IPS-NIHi11 (cell line): ENCODE measurements around the gene SIM2.

ENCODE experiments used
- DNase-seq: peaks from one replicate; pipeline ENCODE4 v3.0.0; 2012; ENCODE audit warnings: mixed read lengths, low spot score

The SIM2 gene

DNA sequence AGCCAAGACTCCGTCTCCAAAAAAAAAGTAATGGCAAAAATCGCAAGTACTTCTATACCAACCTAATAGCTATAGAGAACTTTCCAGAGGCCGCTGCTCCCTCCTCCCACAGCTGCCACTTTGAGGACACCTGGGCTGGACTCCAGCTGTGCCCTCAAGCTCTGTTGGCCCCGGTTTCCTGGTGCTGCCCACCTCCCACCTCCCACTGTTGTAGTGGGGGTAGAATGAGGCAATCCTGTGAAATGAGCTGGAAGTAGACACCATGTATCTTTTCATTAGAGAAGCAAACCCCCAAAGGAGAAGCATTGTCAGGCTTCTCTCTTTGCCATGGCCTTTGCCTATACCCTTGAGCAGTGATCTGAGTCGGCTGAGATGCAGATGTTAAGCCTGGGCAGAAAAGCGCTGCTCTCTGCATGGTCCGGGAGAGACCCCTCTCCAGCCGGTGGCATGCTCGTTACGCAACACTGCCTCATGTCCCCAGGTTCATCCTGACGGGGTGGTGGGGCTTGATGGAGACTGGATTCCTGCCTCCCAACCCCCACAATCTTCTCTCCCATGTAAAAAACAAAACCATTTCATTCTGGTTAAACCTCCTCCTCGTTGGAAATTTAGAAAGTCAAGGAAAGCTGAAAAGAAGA, 39.7 kb downstream of the SIM2 start:
- no peak for DNase-seq

DNA sequence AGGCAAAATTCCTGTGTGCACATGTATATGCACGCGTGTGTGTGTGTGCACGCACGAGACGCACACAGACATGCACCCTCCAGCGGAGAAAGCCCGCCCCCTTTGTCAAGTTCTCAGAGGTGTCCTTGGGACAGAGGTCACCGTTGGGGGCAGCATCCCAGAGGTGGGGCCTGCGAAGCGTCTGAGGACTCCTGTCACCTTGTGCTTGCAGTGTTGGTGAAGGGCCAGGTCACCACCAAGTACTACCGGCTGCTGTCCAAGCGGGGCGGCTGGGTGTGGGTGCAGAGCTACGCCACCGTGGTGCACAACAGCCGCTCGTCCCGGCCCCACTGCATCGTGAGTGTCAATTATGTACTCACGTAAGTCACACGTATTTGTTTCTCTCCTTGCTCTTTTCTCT, 42.6 kb downstream of the SIM2 start:
- no peak for DNase-seq

DNA sequence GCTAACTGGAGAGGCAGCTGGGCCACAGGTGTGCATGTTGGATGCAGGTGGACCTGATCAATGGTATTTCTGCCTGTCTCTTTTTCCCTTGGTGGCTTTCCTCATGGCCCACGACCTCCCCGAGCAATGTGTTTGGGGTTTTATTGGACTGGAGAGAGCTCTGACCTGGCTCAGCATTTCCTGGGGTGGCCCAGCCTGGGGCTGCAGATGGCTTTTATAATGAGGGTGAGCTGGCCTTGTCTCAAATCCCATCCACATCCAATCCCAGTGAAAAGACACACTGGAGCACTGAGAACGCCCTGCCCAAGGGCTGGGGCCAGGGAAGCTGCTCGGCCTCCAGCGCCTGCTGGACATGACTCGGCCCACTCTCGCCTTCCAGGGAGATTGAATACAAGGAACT, 44.1 kb downstream of the SIM2 start:
- no peak for DNase-seq

DNA sequence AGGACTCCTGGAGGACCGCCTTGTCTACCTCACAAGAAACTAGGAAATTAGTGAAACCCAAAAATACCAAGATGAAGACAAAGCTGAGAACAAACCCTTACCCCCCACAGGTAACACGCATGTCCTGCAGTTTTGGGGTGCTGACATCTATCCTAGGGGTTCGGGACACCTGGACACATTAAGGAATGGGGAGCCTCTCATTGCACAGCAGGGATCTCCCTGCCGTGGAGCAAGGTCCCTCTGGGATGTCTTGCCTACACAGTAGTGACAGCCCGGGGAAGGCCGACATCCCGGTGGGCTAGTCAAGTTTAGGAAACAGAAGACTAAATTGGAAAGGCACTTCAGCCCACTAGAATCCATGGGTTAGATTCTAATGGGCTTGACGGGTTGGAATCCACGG, 44.5 kb downstream of the SIM2 start:
- no peak for DNase-seq

DNA sequence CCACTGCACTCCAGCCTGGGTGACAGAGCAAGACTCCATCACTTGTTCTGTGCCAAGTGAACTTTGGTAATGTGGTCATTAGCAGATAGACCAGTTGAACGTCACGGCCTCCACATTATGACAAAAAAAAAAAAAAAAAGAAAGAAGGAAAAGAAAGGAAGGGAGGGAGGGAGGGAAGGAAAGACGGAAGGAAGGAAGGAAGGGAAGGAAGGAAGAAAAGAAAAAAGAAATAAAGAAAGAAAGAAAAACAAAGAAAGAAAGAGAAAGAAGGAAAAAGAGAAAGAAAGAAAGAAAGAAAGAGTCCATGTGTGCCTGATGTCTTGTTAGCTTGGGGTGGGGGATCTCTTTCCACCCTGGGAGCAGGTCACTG, 45.3 kb downstream of the SIM2 start:
- no peak for DNase-seq

DNA sequence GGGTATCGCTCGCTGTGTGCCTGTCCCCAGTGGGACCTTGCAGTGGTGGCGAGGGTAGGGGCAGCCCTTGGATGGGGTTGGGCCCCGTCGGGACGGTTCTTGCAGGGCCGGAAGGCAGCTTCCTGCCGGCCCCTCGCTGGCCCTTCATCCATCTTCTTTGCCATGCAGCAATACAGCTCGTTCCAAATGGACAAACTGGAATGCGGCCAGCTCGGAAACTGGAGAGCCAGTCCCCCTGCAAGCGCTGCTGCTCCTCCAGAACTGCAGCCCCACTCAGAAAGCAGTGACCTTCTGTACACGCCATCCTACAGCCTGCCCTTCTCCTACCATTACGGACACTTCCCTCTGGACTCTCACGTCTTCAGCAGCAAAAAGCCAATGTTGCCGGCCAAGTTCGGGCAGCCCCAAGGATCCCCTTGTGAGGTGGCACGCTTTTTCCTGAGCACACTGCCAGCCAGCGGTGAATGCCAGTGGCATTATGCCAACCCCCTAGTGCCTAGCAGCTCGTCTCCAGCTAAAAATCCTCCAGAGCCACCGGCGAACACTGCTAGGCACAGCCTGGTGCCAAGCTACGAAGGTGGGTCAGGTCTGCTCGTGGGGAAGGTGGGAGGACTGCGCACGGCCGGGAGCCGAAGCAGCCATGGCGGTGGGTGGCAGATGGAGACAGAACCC, 45.8 kb downstream of the SIM2 start:
- DNase-seq, result no peak

DNA sequence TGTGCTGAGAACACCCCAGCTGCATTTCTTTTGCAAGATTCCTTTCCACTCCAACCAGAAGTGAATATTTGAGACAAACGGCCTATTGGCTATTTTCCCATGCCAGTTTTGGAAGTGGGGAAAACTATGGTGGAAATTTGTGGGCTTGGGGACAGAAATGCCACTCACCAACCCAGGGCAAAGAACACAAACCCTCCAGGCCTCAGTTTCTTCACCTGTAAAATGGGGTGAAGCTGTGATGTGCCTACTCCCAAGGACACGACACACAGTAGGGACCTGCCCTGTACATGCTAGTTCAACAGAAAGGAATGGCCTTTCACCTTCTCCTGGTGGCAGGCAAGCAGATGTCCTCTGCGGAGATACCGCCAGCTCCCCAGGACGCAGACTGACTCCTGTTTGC, 46.5 kb downstream of the SIM2 start:
- DNase-seq, result no peak

DNA sequence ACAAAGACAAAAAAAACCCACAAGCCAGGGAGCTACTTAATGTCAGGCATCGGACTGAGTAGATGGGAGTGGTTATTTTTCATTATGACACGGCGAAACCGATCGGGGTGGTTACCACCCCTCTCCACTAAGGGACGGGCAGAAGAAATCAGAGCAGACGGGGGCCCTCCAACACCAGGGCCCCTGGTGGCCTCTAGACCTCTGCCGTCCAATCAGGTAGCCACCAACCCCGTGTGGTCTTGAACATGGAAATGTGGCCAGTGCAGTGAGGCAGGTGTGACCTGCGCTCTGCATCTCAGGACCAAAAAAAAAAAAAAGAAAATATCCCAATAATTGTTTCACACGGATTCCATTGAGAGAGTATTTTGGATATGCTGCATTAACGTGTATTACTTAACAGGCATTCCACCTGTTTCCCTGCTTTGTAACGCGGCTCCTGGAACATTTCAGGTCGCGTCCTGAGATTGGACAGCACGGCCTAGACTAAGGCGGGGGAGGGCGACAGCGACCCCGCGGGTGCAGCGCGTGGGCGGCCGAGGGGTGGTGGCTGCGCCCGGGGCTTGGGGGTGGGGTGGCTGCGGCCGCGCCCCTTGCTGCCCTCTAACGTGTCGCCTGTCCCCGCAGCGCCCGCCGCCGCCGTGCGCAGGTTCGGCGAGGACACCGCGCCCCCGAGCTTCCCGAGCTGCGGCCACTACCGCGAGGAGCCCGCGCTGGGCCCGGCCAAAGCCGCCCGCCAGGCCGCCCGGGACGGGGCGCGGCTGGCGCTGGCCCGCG, 48.3 kb downstream of the SIM2 start:
- DNase-seq, result peak; percentile 50

DNA sequence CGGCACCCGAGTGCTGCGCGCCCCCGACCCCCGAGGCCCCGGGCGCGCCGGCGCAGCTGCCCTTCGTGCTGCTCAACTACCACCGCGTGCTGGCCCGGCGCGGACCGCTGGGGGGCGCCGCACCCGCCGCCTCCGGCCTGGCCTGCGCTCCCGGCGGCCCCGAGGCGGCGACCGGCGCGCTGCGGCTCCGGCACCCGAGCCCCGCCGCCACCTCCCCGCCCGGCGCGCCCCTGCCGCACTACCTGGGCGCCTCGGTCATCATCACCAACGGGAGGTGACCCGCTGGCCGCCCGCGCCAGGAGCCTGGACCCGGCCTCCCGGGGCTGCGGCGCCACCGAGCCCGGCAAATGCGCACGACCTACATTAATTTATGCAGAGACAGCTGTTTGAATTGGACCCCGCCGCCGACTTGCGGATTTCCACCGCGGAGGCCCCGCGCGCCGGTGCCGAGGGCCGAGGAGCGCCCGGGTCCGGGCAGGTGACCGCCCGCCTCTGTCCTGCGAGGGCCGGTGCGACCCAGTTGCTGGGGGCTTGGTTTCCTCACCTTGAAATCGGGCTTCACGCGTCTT, 49.0 kb downstream of the SIM2 start:
- DNase-seq, result peak; percentile 97

DNA sequence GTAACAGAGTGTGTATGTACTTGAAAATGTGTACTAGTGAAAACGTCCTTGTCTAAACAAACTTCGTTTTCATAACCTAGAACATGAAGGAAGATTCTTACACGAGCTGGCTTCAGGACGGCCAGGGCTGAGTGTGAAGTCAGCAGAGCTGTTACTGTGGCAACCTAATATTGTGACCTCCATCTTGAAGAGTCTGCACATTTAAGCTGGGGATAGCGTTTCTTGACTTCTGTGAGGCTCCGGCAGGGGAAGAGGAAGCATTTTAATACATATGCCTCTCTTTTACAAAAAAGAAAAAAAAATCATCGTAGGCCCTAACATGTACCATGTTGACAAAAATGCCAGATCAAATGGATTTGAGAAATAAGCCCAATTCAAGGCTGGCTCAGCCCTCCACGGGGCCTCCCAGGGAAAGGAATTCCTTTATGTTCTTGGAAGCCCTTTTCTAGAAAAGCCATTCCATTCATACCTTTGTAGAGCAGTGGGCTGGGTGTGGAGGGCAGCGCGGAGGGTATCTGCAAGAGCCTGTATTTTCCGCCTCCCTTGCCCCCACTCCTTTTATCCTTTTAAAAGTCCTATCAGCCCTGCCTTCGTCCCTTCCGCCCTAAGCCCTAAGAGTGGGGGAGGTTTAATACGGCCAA, 51.1 kb downstream of the SIM2 start:
- DNase-seq, result peak; percentile 64

DNA sequence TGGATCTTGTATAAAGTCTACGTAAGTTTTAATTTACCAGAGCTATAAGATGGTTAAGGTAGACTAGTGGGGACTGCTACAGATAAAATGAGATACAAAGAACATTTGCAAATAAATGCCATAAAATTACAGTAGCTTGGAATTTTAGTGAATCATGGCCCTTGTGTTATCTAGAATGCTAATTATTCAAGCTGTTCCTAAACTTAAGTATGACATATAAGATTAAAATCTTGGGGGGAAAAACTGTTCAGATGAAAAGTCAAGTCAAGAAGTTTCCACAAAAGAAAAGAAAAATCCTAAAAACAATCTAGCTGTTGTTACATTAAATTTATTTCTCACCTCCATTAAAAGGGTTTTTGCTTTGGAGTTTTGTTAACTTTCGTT, 51.7 kb downstream of the SIM2 start:
- DNase-seq, result no peak

DNA sequence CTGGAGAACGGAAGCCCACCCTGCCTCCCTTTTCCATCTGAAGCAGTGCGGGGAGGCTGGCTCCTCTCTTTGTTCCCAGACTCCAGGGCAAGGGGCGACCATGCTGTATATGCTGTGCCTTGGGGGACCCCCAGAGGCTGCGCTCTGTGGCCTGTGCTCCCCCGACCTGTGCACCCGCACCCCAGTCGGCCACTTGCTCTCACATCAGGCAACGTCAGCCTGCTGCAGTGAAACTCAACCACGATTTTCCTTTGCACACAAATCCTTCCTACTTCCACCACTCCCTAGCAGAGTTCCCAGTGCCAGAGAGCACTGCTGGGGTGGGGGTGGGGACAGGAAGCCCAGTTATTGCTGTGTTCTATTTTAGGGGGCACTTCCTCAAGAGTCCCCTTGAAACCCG, 52.5 kb downstream of the SIM2 start:
- DNase-seq, result no peak

DNA sequence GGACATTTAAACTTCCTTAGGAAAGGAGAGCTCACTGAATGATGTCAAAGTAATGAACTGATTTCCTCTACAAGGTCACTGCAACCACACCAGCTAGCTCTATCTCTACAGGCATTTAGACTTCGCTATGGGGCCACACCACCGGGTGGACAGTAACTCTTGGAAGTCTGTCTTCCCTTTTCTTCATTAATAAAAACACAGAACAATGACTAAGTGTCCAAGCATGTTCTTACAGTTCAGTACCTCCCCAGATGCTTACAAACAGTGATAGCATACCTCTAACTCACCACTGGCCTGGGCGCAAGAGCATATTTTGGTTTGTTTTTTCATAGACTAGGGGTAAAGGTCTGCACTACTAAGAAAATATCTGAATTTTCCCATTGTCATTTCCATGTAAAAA, 54.6 kb downstream of the SIM2 start:
- no peak for DNase-seq

DNA sequence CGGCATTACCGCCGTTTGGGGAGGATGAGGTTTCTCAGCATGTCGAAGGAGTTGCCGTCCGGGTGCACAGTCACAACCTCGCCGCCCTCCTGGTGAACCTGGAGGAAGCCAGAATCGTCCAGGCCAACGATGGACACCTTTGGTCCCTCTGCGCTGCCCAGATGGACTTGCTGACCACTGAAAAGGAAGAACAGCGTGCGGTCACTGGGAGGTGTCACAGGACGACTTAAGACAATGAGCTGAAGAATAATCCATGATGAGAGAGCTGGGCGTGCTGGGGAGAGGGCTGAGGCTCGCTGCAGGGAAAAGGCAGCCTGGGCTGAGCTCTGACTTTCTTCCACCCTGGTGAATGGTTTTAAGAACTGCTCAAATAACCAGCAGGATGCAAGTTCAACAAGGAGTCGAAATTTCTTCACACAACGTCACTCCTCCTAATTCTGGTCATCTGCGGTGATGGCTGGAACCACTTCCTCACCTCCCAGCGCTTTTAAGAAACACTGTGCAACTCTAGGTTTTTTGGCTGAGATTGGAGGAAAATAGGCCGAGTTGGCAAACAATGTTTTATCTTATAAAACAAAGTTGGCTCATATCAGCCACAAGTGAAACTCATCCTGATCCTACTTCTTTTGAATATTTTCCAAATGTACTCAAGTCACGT, 55.5 kb downstream of the SIM2 start:
- no peak for DNase-seq

DNA sequence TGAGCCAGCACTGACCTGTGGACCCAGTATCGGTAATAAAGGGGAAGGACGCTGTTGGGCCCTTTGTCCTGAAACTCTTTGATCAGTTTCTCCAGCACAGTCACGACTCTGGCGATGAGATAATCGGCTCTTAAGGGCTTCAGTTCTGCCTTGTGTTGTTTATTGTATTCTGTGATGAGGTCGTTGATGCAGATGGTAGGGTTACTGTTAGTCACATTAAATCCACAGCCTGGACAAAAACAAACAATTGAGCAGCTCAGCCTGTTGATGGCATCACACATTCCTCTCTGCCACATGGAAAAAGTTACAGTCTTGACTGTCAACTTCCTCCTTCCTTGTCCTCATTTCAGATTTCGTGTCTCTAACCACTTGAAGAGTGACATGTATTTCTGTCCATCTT, 57.6 kb downstream of the SIM2 start:
- DNase-seq, result no peak

DNA sequence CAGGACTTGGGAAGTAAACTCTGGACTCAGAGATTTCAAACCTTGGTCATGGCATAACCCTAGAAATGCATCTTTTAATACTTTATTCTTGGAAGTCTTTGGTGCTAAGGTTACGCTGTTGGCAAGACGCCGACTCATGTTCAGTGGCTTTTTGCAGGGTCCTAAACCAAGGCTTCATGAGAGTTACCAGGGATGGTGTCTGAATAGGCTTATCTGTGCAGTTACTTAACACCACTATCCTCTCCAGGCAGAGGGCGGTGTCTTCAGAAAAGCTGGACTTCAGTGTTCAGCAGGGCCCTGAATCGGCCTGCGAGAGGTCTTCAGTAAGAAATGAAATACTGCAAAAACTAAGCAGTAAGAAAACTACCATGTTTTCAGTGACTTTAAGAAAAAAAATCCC, 58.3 kb downstream of the SIM2 start:
- DNase-seq, result no peak

DNA sequence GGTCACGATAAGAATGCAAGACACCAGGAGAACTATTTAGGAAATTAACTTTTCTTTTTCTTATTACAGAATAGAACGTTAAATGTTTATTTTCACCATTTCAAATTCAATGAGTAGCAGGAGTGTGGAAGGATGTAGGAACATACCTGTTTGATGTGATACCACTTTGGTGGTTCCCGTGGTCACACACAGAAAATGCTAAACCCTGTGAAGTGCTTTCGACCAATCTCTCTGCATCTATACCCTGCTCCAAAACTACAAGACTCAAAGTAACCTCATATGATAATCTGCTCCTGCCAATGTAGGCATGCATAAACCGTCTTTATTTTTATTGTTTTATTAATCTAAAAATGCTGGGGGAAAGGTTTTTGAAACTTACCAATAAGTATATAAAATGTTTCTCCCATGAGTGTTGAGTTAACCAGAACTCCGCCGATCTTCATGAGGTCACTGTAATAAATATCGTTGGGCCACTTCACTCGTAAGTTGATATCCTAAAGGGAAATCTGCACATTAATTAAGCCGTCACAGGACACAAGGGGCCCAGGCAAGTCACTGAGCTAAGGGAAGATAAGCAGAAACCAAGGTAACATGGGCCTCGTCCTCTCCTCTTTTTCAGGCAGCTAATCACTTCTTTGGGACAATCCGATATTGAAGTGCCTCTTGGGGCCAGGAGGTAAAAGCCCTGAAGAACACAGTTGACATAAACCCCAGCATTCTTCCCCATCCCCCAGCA, 60.6 kb downstream of the SIM2 start:
- DNase-seq, result no peak

DNA sequence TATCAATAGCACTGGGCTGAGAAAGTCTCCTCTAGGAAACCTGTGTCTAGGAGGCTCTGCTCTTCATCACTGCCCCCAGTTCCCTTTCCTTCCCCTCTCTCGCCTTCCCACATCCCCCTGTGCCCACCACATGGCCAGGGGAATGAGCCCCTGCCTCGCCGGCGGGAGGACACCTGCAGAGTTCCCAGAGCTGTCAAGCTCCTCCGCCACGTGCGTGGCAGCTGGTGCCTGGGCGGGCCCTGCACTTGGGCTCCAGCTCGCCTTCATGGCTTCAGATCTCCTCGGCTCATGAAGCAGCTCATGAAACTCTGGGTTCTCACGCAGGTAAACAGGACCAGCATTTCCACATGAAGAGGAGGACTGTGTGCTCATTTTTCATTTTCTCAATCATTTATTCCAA, 62.8 kb downstream of the SIM2 start:
- no peak for DNase-seq

DNA sequence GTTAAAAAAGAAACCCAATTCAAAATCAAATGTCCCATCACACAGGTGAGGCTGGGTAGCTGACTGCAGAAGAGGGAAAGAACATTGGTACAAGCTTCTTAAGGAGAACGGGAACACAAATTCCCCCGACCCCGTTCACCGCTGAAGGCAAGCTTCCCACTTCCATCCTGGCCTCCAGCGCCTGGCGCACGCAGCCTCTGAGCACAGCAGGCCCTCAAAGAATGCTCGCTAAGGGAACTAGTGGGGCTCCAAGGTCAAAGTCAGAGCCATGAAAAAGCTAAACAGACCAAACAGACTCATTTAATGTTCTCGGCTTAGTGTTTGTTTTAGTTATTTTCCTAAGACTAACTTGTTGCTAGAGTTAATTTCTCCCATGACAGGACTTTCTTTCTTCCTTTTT, 63.7 kb downstream of the SIM2 start:
- DNase-seq, result no peak

DNA sequence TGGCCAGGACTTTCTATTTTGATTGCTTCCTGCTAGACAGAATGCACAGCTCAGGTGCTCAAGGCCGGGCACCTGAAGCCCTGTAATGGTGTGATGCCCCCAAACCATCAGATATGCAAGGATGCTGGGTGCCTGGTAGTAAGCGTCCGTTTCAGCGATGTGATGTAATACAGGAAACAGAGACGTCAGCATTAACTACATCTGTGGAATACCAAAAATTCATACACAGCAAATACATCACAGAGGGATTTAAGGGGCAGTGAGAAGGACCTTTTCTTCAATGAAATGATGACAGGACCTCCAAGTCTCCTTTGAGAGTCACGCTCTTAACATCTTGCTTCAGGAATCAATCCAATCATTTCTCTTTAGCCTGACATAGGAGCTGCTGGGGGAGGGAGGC, 64.4 kb downstream of the SIM2 start:
- DNase-seq, result no peak

DNA sequence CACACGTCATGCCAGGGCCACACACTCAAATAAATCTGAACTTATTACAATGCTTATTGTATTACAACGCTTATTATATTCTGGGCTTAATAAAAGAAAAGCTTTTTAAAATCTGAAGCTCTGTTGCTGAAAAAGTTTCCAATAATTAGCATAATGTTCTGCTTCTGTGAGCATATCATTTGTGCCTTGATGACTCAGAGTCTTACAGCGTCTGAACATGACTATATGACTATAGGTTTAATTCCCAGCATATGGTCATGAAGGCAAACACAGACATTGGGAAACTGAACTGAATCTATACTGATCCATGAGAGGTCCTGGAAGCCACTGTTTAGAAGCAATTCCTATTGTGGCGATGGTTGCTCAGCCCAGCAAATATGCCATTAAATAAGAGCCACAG, 66.3 kb downstream of the SIM2 start:
- no peak for DNase-seq

DNA sequence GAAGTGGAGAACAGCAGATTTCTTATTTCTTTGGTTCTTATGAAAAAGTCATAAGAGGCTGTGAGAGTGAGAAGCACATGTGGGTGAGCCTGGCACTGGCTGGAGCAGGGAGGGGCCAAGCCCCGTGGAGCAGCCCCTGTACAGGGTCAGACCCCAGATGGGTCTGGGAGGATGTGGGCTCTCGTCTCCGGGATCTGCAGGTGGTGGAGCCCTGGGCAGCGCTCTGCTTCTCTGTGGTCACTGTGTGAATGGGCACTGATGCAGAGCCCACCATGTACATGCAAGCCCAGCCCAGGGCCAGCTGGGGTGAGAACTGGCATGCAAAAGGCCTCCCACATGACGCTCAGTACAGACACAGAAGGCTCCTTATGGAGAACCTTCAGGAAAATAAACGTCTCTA, 67.6 kb downstream of the SIM2 start:
- no peak for DNase-seq
